HG03469 (cell line): ENCODE data around the gene FAM53C.
"Not testable (repeated sequence)": the region's sequence is repeated elsewhere in the genome, so short reads cannot be mapped to it uniquely, and the experiment has no call there.

Source experiments
- ATAC-seq: cut with Tn5 transposase; IDR thresholded peaks from one replicate; pipeline ENCODE4 v1.9.1; 2021; ENCODE audit warnings: mild to moderate bottlenecking, moderate library complexity, moderate number of reproducible peaks; ENCODE audit not compliant: unreplicated experiment

The FAM53C gene

GRCh38 chr5:138337685-138338410 is at the start of gene FAM53C:
FAM53C (plus strand) TSS chr5:138338266; CDS start chr5:138341336, 3,070 bp downstream.
- ATAC-seq: peak; percentile 59

GRCh38 chr5:138289296-138289695 is 48.8 kb upstream of the FAM53C start:
- ATAC-seq: no peak

GRCh38 chr5:138303372-138303771 is 34.7 kb upstream of the FAM53C start:
- no peak for ATAC-seq

GRCh38 chr5:138305797-138306196 is 32.3 kb upstream of the FAM53C start:
- no peak for ATAC-seq

GRCh38 chr5:138315751-138316278 is 22.3 kb upstream of the FAM53C start:
- ATAC-seq: no peak

GRCh38 chr5:138316355-138316754 is 21.7 kb upstream of the FAM53C start:
- ATAC-seq: no peak

GRCh38 chr5:138318211-138318610 is 19.9 kb upstream of the FAM53C start:
- not testable (repeated sequence) for ATAC-seq

GRCh38 chr5:138330813-138331448 is 7.1 kb upstream of the FAM53C start:
- ATAC-seq: no peak

GRCh38 chr5:138331449-138332368 is 6.4 kb upstream of the FAM53C start, which contains the start of gene CDC25C:
CDC25C (minus strand) TSS chr5:138331804; CDS start chr5:138331180, 624 bp downstream.
- peak; percentile 97 for ATAC-seq

- ATAC-seq: no peak
Observed at GRCh38 chr5:138334867-138335447, 3.1 kb upstream of the FAM53C start.

GRCh38 chr5:138336952-138337684 is 948 bp upstream of the FAM53C start:
- ATAC-seq: peak; percentile 8

GRCh38 chr5:138338411-138339090 is 485 bp downstream of the FAM53C start:
- ATAC-seq: no peak

GRCh38 chr5:138339091-138339456 is 1.0 kb downstream of the FAM53C start:
- no peak for ATAC-seq

GRCh38 chr5:138339464-138339863 is 1.4 kb downstream of the FAM53C start:
- no peak for ATAC-seq

- no peak for ATAC-seq
Observed at GRCh38 chr5:138340008-138340407, 1.9 kb downstream of the FAM53C start.

GRCh38 chr5:138344887-138345622 is 7.0 kb downstream of the FAM53C start:
- no peak for ATAC-seq

- no peak for ATAC-seq
Observed at GRCh38 chr5:138346889-138347288, 8.8 kb downstream of the FAM53C start.

GRCh38 chr5:138349852-138350562 is 11.9 kb downstream of the FAM53C start:
- no peak for ATAC-seq
